Neural progenitor cell (in vitro differentiated cells): ENCODE data around the gene NEU3.

Experiments used
- CTCF ChIP-seq: fragments of 200-600 bp; sonication (generic); IDR thresholded peaks from 2 replicates; pipeline ENCODE4 v1.5.1; 2017; ENCODE audit warnings: antibody characterized with exemption, mild to moderate bottlenecking
- EZH2 ChIP-seq: fragments of 200-600 bp; sonication (generic); IDR thresholded peaks from 2 replicates; pipeline ENCODE4 v1.6.1; 2017; ENCODE audit warnings: antibody characterized with exemption, mild to moderate bottlenecking, moderate library complexity

DNA sequence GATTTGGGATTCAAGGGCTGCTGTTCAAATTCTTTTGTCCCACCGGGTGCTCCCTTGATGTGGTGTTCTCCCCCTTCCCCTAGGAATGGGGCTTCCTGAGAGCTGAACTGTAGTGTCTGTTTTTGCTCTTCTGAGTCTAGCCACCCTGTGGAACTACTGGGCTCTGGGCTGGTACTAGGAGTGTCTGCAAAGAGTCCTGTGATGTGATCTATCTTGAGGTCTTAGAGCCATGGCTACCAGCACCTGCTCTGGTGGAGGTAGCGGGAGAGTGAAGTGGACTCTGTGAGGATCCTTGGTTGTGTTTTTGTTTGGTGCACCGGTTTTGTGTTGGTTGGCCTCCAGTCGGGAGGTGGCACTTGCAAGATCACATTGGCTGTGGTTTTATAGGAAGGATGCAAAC lies 61.8 kb downstream of the NEU3 start:
- TF ChIP-seq EZH2 (no peak), CTCF (no peak)
